ENCODE measurements around the gene IL1A.

- TF ChIP-seq CTCF (IDR thresholded peaks at IDR 0.05), result no peak
- TF ChIP-seq POLR2A (IDR thresholded peaks at IDR 0.05), result no peak
Measured at GRCh38 chr2:112814278-112814677, 30.0 kb upstream of the IL1A start.
